ENCODE results near the gene RARA.

RARA gene

GRCh38 chr17:40316571-40317344 lies 7.8 kb downstream of the RARA start:
- no peak for DNase-seq

- no peak for DNase-seq
Measured at GRCh38 chr17:40317345-40317873, 8.4 kb downstream of the RARA start.

- peak; percentile 91 to 92 for DNase-seq
Measured at GRCh38 chr17:40317880-40318829, 9.2 kb downstream of the RARA start.

- DNase-seq = no peak
Measured at GRCh38 chr17:40318830-40319391, 9.9 kb downstream of the RARA start.

GRCh38 chr17:40319651-40320540 lies 10.9 kb downstream of the RARA start:
- peak; percentile 82 to 89 for DNase-seq

- peak; percentile 66 to 79 for DNase-seq
Measured at GRCh38 chr17:40320756-40321523, 12.0 kb downstream of the RARA start.

- no peak for DNase-seq
Measured at GRCh38 chr17:40321524-40321929, 12.5 kb downstream of the RARA start.

GRCh38 chr17:40321961-40322357 lies 13.0 kb downstream of the RARA start:
- DNase-seq = no peak

- peak; percentile 78 to 84 for DNase-seq
Measured at GRCh38 chr17:40322358-40323315, 13.7 kb downstream of the RARA start.

GRCh38 chr17:40323391-40324381 lies 14.7 kb downstream of the RARA start:
- peak; percentile 69 to 79 for DNase-seq

GRCh38 chr17:40325156-40326013 lies 16.4 kb downstream of the RARA start:
- no peak for DNase-seq

GRCh38 chr17:40326014-40326831 lies 17.2 kb downstream of the RARA start:
- DNase-seq = peak; percentile 51 to 60

GRCh38 chr17:40326832-40327199 lies 17.8 kb downstream of the RARA start:
- no peak for DNase-seq

- no peak for DNase-seq
Measured at GRCh38 chr17:40327244-40327729, 18.3 kb downstream of the RARA start.

- no peak for DNase-seq
Measured at GRCh38 chr17:40327735-40328385, 18.9 kb downstream of the RARA start.

- no peak for DNase-seq
Measured at GRCh38 chr17:40328386-40328766, 19.4 kb downstream of the RARA start.

All from activated CD4-positive, alpha-beta T cell treated with anti-CD3 and anti-CD28 coated beads for 4 hours (primary cell).